HG02943 (cell line): Measurements from ENCODE around the gene CACNA1E.

ENCODE experiments used
- ATAC-seq: cut with Tn5 transposase; IDR thresholded peaks from one replicate; pipeline ENCODE4 v1.9.1; 2021; ENCODE audit warnings: mild to moderate bottlenecking, low read depth, moderate library complexity; ENCODE audit not compliant: unreplicated experiment

The CACNA1E gene

DNA sequence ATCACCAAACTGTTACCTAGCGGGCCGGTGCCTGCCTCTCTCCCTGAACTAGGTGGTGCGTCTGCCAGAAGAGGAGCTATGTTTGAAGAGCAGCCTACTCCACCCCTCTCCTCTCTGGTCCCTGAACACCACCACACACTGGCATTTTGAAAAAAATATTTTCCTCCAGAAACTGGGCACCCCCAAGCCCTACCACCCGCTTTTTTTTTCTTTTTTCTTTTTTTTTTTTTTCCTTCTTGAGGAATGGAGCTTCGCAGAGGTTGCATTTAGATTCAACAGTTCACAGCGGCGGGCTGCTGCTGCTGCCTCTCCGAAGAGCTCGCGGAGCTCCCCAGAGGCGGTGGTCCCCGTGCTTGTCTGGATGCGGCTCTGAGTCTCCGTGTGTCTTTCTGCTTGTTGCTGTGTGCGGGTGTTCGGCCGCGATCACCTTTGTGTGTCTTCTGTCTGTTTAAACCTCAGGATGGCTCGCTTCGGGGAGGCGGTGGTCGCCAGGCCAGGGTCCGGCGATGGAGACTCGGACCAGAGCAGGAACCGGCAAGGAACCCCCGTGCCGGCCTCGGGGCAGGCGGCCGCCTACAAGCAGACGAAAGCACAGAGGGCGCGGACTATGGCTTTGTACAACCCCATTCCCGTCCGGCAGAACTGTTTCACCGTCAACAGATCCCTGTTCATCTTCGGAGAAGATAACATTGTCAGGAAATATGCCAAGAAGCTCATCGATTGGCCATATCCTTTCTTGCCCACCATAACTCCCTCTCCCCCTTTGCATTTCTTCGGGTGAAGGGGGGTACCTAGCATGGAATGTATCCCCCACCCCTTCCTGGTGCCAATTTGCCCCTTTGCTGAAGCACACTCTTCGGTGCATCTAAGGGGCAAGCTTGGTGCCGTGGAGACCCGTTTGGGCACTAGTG, at the start of gene CACNA1E:
Gene CACNA1E (plus strand): TSS at position 233 of the 911 bp plus-strand sequence. CDS start 228 bp downstream, at position 461.
- no peak for ATAC-seq

- no peak for ATAC-seq
These were observed 49.4 kb upstream of the CACNA1E start for GRCh38 chr1:181433931-181434330.

DNA sequence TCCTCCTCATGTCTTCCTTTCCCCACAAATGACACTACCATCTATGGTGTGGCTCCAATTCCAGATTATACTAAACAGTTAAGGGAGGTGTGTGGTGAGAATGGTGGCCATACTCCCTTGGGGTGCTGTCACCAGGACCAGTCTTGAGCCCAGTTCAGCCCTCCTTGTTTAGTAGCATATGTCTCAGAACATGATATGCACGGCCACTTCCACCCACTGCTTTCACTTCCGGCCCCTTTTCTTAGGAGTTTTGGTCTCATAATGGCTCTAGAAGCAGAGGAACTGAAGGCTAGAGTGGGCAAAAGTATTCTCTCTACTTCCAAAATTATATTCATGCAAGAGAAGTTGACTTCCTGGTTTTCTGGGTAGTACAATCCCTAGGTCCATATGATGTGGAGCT, 45.3 kb upstream of the CACNA1E start:
- ATAC-seq: no peak

- ATAC-seq: no peak
These were observed 42.8 kb upstream of the CACNA1E start for GRCh38 chr1:181440510-181440909.

DNA sequence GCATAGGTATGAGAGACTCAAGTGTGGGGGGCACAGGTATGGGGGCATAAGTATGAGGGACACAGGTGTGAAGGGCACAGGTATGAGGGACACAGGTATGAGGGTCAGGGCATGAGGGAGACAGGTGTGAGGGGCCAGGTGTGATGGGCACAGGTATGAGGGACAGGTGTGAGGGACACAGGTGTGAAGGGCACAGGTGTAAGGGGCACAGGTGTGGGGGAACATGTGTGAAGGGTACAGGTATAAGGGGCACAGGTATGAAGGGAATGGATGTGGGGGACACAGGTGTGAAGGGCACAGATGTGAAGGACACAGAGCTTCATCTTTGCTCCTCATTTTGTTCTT, 41.2 kb upstream of the CACNA1E start:
- ATAC-seq: no peak

- no peak for ATAC-seq
These were observed 40.0 kb upstream of the CACNA1E start for GRCh38 chr1:181443231-181443853.

GRCh38 chr1:181445436-181445835, 37.9 kb upstream of the CACNA1E start:
- ATAC-seq: no peak

DNA sequence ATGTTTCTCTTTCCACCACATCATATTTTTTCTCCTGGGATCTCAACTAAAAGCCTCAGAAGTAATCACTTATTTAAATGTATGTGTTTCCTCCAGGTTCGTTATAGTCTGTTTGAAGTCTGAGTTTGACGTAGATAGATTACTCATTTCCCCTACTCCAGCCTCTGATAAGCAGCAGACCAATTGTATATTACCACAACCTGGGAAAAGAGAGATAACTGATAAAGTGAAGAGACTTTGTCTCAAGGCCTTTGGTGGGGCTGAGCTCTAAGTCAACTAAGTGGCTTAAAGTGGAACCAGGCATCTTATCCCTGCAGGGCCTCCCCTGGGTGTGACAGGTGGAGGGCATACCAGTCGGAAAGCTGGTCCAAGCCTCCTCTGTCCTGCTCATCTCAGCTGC, 34.9 kb upstream of the CACNA1E start:
- no peak for ATAC-seq

DNA sequence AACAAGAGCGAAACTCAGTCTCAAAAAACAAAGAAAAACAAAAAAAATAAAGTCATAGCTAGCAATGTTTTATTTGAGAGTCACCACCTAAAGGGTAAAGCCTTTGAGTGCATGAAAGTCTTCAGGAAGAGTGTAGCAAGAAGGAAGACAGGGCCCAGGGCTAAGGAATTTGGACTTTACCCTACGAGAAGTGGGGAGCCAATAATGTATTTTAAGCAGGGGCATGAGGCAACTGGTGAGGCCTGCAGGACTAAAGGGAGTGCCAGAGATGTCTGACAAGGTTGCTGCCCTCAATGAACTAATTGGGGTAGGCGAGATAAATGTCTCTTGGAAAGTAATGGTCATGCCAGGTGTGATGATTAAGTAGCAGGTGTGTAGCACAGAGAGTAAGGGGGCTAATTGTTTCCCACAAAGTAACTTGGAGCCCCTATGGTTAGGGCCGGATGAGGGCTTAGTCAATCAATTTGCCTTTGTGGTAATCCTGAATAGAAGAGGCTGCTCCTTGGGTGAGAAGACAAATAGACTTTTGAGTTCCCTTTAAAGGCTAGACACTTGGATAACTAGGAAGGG, 31.6 kb upstream of the CACNA1E start:
- no peak for ATAC-seq

GRCh38 chr1:181452746-181453145, 30.6 kb upstream of the CACNA1E start:
- no peak for ATAC-seq

- ATAC-seq: no peak
These were observed 29.6 kb upstream of the CACNA1E start for GRCh38 chr1:181453541-181454201.

DNA sequence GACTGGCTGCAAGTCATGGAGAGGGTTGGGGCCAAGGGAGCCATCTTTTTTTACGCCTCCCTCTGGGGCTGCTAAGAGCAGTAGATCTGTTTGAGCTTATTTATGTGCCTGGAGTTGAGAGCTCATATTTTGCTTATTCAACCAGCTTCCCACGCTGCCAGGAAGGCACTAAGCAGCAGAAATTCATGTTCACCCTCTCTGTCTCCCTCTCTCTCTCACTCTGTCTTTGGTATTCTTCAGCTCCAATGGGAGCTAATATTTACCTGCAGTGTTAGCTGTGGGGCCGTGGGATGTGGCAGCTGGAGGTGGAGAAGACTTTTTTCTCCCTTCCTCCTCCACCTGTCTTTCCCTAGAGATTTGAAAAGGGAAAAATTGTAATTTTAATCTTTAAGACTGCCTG, 26.8 kb upstream of the CACNA1E start:
- ATAC-seq: no peak

- no peak for ATAC-seq
These were observed 24.9 kb upstream of the CACNA1E start for GRCh38 chr1:181458419-181458818.

DNA sequence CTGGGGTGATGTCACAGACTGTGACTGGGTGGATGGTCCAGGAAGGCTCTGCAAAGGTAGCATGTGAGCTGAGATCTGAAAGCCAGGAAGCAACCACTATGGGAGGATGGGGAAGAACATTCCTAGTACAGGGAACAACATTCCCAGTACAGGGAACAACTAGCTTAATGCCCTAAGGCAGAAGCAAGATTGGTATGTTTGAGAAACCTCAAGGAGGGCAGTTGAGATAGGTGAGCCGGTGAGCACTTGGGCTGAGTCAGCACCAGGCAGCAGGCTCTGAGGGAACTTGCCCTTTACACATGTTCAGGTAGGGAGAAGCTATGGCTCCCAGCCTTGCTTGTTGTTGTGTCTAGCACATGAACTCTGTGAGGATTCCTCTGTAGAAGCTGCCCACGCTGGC, 24.2 kb upstream of the CACNA1E start:
- ATAC-seq: no peak

DNA sequence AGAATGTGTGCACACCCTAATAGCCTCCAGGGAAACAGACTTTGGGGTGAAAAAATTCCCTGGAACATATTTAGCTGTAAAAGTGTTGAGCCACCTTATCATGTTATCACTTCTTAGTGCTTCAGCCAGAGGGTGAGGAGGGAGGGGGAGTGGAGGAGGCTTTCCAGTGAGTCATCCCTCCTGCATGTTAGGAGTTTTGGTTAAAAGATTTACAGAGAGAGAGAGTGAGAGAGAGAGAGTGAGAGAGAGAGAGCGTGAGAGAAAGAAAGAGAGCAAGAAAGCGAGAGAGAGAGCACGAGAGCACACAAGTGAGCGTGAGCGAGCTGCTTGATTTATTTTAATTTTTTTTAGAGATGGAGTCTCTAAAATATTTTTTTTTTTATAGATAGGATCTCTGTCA, 13.5 kb upstream of the CACNA1E start:
- no peak for ATAC-seq

GRCh38 chr1:181475580-181475979, 7.7 kb upstream of the CACNA1E start:
- no peak for ATAC-seq

DNA sequence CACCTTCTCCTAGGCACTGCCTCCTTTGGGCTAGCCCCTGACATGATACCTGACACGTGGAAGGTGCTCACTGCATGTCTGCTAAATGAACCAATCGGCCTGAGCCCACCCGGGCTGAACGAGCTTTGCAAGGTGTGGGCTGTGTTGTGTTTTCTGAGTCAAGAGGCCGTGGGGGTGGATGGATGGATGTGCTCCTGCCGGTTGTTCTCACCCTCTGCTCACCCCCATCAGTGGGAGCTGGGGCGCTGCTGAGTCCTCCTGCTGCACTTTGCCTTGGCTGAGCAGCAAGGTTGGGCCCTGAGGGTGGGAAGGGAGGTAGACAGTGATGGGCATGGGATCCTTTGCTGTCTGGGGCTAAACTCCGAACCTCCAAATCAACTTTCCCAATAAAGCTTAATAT, 6.7 kb upstream of the CACNA1E start:
- ATAC-seq: no peak

DNA sequence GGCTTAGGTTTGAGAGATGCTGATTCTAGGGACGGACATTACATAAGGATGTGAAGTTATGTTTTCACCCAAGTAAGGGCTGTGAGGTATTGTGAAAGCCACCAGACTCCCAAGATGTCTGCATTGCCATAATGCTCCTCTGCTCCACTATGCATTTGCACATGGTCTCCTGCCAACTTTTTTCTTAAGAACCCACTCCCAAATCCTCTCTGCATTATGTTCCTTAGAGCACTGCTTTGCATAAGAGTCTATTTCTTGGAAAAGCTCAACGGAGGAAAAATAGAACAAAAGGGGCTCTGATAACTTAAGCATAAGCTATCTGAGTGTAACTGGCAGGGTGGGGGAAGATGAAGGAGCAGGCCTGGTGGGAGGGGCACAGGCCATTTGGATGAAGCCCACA, 5.0 kb upstream of the CACNA1E start:
- no peak for ATAC-seq

DNA sequence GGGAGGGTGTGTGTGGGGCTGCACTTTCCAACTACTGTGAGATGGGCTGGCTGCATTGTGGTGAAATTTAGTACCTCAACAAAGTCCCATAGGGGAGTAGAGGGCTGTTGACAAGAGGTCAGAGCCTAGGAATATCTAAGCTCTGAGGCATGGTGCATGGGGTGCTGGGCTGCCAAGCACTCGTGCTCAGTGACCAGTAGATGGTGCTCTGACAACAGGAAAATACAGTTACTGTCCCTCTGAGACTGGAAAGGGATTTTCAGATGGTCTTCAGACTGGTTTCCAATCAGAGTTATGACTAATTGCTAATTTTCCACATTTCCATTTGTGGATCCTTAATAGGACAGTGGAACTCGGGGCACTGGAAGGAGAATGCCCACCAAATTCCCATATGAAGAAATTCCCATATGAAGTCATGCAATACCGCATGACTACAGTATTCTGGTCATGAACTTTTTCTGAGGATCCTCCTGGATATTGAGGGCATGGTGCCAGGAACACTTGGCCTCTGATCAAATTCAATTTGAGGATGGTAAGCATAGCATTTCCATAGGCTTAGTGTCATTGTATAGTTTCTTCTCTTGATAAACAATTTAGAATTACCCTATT, 4.1 kb upstream of the CACNA1E start:
- ATAC-seq: no peak

GRCh38 chr1:181482001-181482430, 1.3 kb upstream of the CACNA1E start:
- ATAC-seq: no peak
